ENCODE results near the gene EPB41L5.

GRCh38 chr2:120224735-120225548 lies 212.1 kb downstream of the EPB41L5 start:
- TF ChIP-seq CTCF (IDR thresholded peaks at IDR 0.05): no peak
- no peak for TF ChIP-seq EZH2phosphoT487 (IDR thresholded peaks at IDR 0.05)
- no peak for TF ChIP-seq EZH2 (IDR thresholded peaks at IDR 0.05)
